ENCODE data around the gene COLEC11. TPM values are rescaled to one million over a fixed set of nuclear protein-coding genes. Genes with fewer than 3 reads are reported as not detected.
"Not testable (repeated sequence)": the region's sequence is repeated elsewhere in the genome, so short reads cannot be mapped to it uniquely, and the experiment has no call there.

COLEC11 gene
- total and polyA plus RNA-seq, 9 of the 15 experiments (the other 6 are each of a cell fraction or from before 2014, with no cell fraction given) = 0.32 to 4.3 (median 1.8) TPM

- TF ChIP-seq TSHZ1 (CRISPR knock-in tag; IDR thresholded peaks at IDR 0.05) (no peak), TOE1 (IDR thresholded peaks at IDR 0.05; ENCODE audit: borderline replicate concordance) (no peak), TOE1 (CRISPR knock-in tag; IDR thresholded peaks at IDR 0.05; ENCODE audit: borderline replicate concordance, low read depth) (no peak), RBM15 (IDR thresholded peaks at IDR 0.05; ENCODE audit: insufficient read depth, low read length) (no peak)
- TF ChIP-seq, protein P1, sequence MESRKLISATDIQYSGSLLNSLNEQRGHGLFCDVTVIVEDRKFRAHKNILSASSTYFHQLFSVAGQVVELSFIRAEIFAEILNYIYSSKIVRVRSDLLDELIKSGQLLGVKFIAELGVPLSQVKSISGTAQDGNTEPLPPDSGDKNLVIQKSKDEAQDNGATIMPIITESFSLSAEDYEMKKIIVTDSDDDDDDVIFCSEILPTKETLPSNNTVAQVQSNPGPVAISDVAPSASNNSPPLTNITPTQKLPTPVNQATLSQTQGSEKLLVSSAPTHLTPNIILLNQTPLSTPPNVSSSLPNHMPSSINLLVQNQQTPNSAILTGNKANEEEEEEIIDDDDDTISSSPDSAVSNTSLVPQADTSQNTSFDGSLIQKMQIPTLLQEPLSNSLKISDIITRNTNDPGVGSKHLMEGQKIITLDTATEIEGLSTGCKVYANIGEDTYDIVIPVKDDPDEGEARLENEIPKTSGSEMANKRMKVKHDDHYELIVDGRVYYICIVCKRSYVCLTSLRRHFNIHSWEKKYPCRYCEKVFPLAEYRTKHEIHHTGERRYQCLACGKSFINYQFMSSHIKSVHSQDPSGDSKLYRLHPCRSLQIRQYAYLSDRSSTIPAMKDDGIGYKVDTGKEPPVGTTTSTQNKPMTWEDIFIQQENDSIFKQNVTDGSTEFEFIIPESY (CRISPR knock-in tag; IDR thresholded peaks at IDR 0.05) = no peak
These were observed 29.8 kb upstream of the COLEC11 start (continued) for GRCh38 chr2:3565117-3565516.

DNA sequence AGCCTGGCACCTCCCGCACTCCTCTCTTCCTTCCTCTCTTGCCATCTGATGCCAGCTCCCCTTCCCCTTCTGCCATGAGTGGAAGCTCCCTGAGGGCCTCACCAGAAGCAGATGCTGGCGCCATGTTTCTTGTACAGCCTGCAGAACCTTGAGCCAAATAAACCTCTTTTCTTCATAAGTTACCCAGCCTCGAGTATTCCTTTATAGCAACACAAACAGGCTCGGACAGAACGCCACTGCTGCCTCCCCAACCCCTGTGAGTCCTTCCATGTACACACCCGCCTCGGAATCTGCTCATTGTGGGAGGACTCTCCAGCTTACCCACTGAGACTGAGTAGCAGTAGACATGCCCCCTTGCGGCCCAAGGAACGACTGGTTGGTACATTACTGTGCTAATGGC, 28.1 kb upstream of the COLEC11 start:
- no peak overlapping the region for H2AFZ ChIP-seq (ENCODE audit: low read depth, low read length)
- ATAC-seq (no peak), DNase-seq (ENCODE audit: extremely low read depth in 1 of 4, low spot score in 3 of 4) (no peak), FAIRE-seq (no peak)
- CTCF ChIA-PET (ENCODE audit: low intra/inter-chr PET ratio) = no interaction called here
- 0 out of 2 replicates have a peak, but pooled peaks have one; percentile 56 for TF ChIP-seq ZNF766 (CRISPR knock-in tag; conservative IDR thresholded peaks at IDR 0.05)
- no peak for TF ChIP-seq GABPB1 (CRISPR knock-in tag; IDR thresholded peaks at IDR 0.05)
- 0 out of 2 replicates have a peak, but pooled peaks have one; percentile 41 for TF ChIP-seq ZNF316 (IDR thresholded peaks at IDR 0.05)
- intact Hi-C loops (cut with micrococcal nuclease) (no loop called here), in situ Hi-C loops (cut with MboI) (no loop called here)
- H3K79me2 ChIP-seq (ENCODE audit: control insufficient read depth, insufficient read depth, low read length) = no peaks in the 10 kb centered on the region
- POLR2A ChIA-PET = no interaction called here
- H3K4me2 ChIP-seq (ENCODE audit: insufficient read depth, low read length) = no peak overlapping the region
- 66% methylated on average over 9 of the region's 9 CpGs for WGBS (ENCODE audit: insufficient coverage, low coverage, missing lambda C conversion rate)
- no TSS peak for BruUV-seq (replicated peaks)
- no peaks in the 10 kb centered on the region for H3K27me3 ChIP-seq (ENCODE audit: control insufficient read depth in 2 of 2, insufficient read depth in 2 of 2, low read length in 2 of 2)
- no peaks in the 10 kb centered on the region for H3K36me3 ChIP-seq (ENCODE audit: control insufficient read depth, insufficient read depth, low read length)
- peaks cover 12 to 18% of the 10 kb centered on the region in 2 experiments for H3K4me1 ChIP-seq (replicated peaks in 1 of 2; ENCODE audit: control insufficient read depth in 2 of 2, insufficient read depth in 2 of 2, low read length in 2 of 2)
- no peak overlapping the region for H3K27ac ChIP-seq (ENCODE audit: extremely low read depth, low read depth, low read length)
- no peak overlapping the region for H3K4me3 ChIP-seq
- no peak overlapping the region for H3K9ac ChIP-seq (ENCODE audit: insufficient read depth in 1 of 2, low read depth in 2 of 2, low read length in 2 of 2)
- H3K9me3 ChIP-seq (replicated peaks; ENCODE audit: control insufficient read depth, insufficient read depth, low read depth, low read length) = no peaks in the 10 kb centered on the region
- no peaks in the 10 kb centered on the region for H4K20me1 ChIP-seq (replicated peaks; ENCODE audit: control insufficient read depth, insufficient read depth, low read length)
- H3K9me1 ChIP-seq (ENCODE audit: control insufficient read depth, insufficient read depth, low read length) = no peaks in the 10 kb centered on the region

DNA sequence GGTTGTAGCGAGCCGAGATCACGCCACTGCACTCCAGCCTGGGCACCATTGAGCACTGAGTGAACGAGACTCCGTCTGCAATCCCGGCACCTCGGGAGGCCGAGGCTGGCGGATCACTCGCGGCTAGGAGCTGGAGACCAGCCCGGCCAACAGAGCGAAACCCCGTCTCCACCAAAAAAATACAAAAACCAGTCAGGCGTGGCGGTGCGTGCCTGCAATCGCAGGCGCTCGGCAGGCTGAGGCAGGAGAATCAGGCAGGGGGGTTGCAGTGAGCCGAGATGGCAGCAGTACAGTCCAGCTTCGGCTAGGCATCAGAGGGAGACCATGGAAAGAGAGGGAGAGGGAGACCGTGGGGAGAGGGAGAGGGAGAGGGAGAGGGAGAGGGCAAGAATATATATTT, 25.3 kb upstream of the COLEC11 start:
- H3K9ac ChIP-seq (ENCODE audit: insufficient read depth in 1 of 2, low read depth in 2 of 2, low read length in 2 of 2); H3K4me1 ChIP-seq (replicated peaks in 1 of 2; ENCODE audit: control insufficient read depth in 2 of 2, insufficient read depth in 2 of 2, low read length in 2 of 2); H3K27me3 ChIP-seq (ENCODE audit: control insufficient read depth in 2 of 2, insufficient read depth in 2 of 2, low read length in 2 of 2); CTCF ChIA-PET (ENCODE audit: low intra/inter-chr PET ratio); H2AFZ ChIP-seq (ENCODE audit: low read depth, low read length); H4K20me1 ChIP-seq (replicated peaks; ENCODE audit: control insufficient read depth, insufficient read depth, low read length); H3K4me3 ChIP-seq; H3K9me1 ChIP-seq (ENCODE audit: control insufficient read depth, insufficient read depth, low read length); FAIRE-seq; H3K36me3 ChIP-seq (ENCODE audit: control insufficient read depth, insufficient read depth, low read length); H3K27ac ChIP-seq (ENCODE audit: extremely low read depth, low read depth, low read length); intact Hi-C loops (cut with micrococcal nuclease); BruUV-seq (replicated peaks); DNase-seq (ENCODE audit: extremely low read depth in 1 of 4, low spot score in 3 of 4); ATAC-seq; POLR2A ChIA-PET; H3K79me2 ChIP-seq (ENCODE audit: control insufficient read depth, insufficient read depth, low read length); H3K4me2 ChIP-seq (ENCODE audit: insufficient read depth, low read length); H3K9me3 ChIP-seq (replicated peaks; ENCODE audit: control insufficient read depth, insufficient read depth, low read depth, low read length); in situ Hi-C loops (cut with MboI): not testable (repeated sequence)
- no CpG with 5 or more reads among the region's 23 CpGs for WGBS (ENCODE audit: insufficient coverage, low coverage, missing lambda C conversion rate)
